Measurements from ENCODE around the gene RFC1.
A peak's percentile ranks its signal among the peaks of the same experiment; 100 is the strongest.
"Not testable (repeated sequence)": the region's sequence is repeated elsewhere in the genome, so short reads cannot be mapped to it uniquely, and the experiment has no call there.

Gene RFC1, protein sequence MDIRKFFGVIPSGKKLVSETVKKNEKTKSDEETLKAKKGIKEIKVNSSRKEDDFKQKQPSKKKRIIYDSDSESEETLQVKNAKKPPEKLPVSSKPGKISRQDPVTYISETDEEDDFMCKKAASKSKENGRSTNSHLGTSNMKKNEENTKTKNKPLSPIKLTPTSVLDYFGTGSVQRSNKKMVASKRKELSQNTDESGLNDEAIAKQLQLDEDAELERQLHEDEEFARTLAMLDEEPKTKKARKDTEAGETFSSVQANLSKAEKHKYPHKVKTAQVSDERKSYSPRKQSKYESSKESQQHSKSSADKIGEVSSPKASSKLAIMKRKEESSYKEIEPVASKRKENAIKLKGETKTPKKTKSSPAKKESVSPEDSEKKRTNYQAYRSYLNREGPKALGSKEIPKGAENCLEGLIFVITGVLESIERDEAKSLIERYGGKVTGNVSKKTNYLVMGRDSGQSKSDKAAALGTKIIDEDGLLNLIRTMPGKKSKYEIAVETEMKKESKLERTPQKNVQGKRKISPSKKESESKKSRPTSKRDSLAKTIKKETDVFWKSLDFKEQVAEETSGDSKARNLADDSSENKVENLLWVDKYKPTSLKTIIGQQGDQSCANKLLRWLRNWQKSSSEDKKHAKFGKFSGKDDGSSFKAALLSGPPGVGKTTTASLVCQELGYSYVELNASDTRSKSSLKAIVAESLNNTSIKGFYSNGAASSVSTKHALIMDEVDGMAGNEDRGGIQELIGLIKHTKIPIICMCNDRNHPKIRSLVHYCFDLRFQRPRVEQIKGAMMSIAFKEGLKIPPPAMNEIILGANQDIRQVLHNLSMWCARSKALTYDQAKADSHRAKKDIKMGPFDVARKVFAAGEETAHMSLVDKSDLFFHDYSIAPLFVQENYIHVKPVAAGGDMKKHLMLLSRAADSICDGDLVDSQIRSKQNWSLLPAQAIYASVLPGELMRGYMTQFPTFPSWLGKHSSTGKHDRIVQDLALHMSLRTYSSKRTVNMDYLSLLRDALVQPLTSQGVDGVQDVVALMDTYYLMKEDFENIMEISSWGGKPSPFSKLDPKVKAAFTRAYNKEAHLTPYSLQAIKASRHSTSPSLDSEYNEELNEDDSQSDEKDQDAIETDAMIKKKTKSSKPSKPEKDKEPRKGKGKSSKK

DNA sequence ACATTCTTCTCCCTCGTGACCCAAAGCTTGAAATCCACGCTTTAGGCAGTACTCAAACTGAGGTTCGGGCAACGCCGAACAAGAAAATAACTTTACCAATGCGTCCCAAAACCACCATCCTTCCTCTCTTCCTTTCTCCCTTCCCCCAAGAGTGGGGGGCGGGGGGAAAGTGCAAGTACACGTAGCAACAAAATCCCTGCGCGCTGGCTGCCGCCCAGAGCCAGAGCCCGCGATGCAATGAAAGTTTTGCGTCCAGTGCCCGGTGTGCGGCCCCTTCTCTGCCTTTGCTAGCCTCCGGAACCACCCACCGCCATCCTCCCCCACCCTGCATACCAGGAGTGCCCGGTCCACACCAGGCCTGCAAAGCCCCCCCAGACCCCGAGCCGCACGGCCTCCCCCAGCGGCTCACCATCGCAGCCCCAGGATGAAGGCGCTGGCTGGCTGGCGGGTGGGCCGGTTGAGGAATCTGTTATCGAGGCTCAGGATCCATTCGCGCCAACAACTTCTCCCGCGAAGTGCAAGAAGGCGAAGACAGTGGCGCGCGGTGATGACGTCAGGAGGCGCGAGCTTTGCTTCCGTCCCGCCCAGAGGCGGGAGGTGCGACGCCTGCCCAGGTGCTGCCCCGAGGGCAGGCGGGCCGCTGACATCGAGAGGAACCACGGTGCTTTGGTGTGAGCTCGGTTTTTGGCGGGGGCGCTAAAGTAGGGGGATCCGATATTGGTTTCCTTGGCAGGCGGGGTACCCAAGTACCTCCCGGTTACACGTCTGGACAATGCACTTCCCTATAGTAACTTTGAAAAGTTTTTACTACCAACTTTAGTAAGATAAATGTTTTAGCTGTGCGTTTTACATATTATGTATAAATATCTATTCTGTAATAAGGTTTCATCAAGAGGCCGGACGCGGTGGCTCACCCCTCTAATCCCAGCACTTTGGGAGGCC, at the start of gene RFC1:
TSS of gene RFC1 (minus strand) at position 533 of the 942 bp plus-strand sequence. CDS start at position 412, 121 bp downstream.
- DNase-seq (ENCODE audit: low read depth in 2 of 2, low spot score in 1 of 2) = peak; percentile 89 to 97

DNA sequence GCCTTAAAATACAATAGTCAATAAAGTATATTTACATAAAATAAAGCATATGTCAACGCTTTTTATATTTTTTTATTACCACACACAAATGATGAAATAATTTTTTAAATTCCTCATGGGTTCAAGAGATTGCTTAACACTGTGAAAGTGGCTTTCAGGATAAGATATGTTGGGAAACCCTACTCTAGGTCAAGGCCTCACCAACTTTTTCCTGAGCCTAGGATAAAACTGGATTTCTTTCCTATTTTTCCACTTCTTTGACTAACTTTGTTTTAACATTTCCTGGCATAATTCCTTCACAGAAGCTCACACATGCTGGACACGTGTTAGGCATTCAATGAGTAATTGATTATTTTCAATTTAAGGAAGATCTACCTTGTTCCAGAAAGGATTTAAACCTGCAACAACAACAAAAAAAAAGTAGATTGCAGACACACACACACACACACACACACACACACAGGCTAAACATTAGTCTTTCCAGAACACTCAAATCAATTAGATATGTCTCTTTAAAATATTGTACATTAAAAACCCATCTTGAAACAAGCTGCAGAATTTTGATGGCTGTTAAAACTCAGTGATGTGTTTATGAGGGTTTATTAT, 49.6 kb upstream of the RFC1 start:
- no peak for DNase-seq (ENCODE audit: low read depth in 2 of 2, low spot score in 1 of 2)

DNA sequence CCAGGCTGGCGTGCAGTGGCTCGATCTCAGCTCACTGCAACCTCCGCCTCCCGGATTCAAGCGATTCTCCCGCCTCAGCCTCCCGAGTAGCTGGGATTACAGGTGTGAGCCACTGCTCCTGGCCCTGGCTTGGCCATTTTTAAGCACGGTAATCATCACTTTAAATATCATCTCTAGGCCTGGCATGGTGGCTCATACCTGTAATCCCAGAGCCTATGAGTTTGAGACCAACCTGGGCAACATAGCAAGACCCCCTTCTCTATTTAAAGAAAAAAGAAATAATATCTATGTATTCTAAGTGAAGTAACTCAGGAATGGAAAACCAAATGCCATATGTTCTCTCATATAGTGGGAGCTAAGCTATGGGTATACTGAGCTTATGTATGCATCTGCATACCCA, 45.4 kb upstream of the RFC1 start:
- DNase-seq (ENCODE audit: low read depth in 2 of 2, low spot score in 1 of 2) = not testable (repeated sequence)

DNA sequence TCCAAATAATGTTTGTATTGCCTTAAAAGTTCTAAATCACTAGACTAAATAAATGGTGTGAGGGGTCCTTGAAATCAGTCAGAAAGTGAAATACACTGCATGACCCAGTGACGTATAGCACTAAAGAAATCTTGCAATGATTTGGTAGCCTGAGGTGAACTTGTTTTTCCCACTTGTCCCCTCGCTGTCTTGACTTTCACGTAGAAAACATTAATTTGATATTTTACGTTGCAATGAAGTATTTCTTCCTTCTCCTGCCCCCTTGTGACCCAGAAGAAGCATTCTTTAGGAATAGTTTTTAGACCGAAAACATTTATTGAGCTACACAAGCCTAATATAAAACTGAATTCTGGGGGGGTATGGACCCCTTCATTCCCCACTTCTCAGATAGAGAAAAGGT, 44.3 kb upstream of the RFC1 start:
- no peak for DNase-seq (ENCODE audit: low read depth in 2 of 2, low spot score in 1 of 2)

DNA sequence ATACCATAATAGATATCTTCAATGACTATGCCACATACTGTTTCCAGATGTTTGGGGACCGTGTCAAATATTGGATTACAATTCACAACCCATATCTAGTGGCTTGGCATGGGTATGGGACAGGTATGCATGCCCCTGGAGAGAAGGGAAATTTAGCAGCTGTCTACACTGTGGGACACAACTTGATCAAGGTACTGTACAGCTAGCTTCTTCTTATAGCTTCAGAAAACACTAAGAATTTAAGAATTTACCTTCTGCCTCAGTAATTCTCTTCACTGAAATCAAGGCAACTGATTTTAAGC, 41.4 kb upstream of the RFC1 start:
- DNase-seq (ENCODE audit: low read depth in 2 of 2, low spot score in 1 of 2) = no peak

DNA sequence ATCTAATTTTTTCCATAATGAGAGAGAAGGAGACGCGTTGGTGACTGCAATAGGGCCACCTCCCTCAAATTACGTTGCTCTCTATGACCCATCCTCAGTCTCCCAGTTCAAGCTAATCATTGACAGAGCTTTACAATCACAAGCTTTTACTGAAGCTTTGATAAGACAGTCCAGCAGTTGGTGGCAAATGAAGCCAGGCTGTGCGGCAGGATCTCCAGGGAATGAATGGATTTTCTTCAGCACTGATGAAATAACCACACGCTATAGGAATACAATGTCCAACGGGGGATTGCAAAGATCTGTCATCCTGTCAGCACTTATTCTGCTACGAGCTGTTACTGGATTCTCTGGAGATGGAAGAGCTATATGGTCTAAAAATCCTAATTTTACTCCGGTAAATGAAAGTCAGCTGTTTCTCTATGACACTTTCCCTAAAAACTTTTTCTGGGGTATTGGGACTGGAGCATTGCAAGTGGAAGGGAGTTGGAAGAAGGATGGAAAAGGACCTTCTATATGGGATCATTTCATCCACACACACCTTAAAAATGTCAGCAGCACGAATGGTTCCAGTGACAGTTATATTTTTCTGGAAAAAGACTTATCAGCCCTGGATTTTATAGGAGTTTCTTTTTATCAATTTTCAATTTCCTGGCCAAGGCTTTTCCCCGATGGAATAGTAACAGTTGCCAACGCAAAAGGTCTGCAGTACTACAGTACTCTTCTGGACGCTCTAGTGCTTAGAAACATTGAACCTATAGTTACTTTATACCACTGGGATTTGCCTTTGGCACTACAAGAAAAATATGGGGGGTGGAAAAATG, 40.8 kb upstream of the RFC1 start, which contains the start of gene KLB:
TSS of gene KLB (plus strand) at position 168 of the 821 bp plus-strand sequence. CDS start at position 188, 20 bp downstream.
- no peak for DNase-seq (ENCODE audit: low read depth in 2 of 2, low spot score in 1 of 2)

DNA sequence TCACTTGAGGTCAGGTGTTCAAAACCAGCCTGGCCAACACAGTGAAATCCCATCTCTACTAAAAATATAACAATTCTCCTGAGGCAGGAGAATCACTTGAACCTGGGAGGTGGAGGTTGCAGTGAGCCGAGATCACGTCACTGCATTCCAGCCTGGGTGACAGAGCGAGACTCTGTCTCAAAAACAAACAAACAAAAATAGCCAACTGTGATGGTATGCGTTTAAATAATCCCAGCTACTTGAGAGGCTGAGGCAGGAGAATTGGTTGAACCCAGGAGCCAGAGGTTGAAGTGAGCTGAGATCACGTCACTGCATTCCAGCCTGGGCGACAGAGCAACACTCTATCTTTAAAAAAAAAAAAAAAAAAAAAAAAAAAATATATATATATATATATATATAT, 35.5 kb upstream of the RFC1 start:
- DNase-seq (ENCODE audit: low read depth in 2 of 2, low spot score in 1 of 2) = not testable (repeated sequence)

DNA sequence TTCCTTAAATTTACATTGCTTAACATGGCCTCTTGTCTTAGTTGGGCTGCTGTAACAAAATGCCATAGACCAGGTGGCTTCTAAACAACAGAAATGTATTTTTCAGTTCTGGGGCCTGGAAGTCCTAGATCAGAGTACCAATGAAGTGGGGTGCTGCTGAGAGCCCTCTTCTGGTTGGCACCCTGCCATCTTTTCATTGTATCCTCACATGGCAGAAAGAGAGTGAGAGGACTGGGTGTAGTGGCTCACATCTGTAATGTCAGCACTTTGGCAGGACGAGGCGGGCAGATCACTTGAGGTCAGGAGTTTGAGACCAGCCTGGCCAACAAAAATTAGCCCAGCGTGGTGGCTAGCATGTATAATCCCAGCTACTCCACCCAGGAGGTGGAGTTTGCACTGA, 28.5 kb upstream of the RFC1 start:
- no peak for DNase-seq (ENCODE audit: low read depth in 2 of 2, low spot score in 1 of 2)

DNA sequence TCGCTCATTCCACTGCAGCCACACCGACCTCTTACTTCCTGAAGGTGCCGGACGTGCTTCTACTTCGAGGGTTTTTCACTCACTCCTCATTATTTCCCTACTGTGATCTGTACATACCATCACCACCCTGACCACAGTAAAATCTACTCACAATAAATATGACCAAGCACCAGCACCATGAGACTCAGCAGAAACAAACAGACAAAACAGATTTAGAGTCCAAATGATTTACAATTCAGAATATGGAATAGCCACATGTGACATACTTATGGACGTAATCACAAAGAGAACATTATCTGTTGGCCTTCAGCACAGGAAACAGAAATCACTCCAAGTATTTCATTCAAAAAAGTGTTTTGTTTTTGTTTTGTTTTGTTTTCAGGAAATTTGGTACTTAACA, 24.4 kb upstream of the RFC1 start:
- DNase-seq (ENCODE audit: low read depth in 2 of 2, low spot score in 1 of 2) = no peak

DNA sequence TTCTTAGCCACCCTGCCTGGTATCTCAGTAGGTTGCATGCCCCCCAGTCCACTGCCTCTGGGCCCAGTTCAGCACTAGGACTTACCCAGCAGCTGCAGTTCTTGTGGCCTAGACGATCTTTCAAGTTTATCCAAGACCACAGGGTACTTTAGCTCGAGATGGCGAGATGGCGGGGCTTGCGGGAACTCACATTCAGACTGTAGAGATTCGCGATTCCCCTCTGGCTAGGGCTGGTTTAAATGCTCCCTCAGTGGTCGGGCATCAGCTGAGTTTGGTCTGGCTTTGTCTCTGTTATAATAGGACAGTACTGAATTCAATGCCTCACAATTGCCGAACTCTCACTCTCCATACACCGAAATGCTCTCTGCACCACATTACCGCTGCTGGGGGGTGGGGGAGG, 18.4 kb upstream of the RFC1 start:
- no peak for DNase-seq (ENCODE audit: low read depth in 2 of 2, low spot score in 1 of 2)

DNA sequence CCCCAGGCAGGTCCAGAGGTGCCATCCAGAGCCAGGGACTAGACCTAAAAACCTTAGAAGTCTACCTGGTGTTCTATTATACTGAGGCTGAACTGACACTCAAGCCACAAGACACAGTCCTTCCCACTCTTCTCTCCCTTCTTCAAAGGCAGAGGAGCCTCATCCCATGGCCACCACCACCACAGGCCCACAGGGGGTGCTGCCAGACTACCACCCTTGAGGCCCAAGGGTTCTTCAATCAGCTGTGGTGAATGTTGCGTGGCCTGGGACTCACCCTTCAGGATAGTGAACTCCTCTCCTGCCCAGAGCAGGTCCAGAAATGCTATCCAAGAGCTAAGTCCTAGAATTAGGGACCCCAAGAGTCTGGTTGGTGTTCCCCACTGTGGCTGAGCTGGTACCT, 17.5 kb upstream of the RFC1 start:
- DNase-seq (ENCODE audit: low read depth in 2 of 2, low spot score in 1 of 2) = no peak

DNA sequence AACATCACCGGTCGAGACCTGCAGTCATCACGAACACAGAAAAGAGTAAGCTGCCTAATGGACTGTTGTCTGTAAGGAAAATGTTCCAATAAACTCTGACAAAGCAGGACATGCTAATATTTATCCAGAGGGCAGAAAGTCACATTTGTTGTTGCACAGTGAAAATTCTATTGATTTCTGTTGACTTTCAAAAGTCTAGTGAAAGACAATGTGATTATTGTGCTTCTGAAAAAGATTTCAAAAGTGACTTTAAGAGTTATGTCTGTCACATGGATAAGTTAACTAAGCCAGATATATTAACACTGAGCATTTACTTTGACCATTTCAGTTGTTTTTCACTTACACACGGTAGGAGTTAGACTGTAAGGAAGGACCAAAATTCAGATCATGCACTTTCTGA, 9.3 kb upstream of the RFC1 start:
- no peak for DNase-seq (ENCODE audit: low read depth in 2 of 2, low spot score in 1 of 2)

DNA sequence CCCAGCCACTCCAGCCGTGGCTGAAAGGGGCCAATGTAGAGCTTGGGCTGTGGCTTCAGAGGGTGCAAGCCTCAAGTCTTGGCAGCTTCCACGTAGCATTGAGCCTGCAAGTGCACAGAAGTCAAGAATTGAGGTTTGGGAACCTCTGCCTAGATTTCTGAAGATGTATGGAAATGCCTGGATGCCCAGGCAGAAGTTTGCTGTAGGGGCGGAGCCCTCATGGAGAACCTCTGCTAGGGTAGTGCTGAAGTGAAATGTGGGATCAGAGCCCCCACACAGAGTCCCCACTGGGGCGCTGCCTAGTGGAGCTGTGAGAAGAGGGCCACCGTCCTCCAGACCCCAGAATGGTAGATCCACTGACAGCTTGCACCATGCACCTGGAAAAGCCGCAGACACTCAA, 5.0 kb upstream of the RFC1 start:
- not testable (repeated sequence) for DNase-seq (ENCODE audit: low read depth in 2 of 2, low spot score in 1 of 2)

DNA sequence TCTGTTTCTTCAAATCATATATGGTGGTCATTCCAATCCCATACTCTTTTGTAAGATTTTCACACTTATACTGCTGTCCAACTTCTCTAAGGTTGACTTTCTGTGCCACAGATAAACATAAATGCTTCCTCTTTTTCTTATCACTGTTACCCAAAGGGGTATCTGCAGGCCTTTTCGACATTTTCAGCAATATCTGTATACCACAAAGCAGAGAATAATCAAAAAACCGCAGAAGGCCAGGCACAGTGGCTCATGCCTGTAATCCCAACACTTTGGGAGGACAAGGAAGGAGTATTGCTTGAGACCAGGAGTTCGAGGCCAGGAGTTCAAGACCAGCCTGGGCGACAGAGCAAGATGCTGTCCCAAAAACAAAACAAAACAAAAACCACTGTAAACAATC, 3.1 kb upstream of the RFC1 start:
- DNase-seq (ENCODE audit: low read depth in 2 of 2, low spot score in 1 of 2) = no peak

DNA sequence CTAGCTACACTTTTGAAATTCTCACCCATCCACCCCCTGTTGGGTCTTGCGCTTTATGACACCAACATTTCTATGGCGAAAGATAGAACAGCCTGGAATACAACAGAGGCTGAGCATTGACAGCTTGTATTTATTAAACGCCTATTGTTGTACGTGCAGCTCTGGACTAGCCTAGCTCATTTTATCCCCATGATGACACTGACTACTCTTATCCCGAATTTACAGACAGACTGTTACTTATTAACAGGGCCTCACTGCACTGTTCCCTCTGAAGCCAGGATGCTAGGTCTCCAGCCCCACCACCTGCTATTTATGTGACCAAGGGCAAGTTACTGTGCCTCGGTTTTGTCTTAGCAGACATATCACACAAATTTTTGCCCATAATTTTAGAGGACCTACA, 1.0 kb upstream of the RFC1 start:
- DNase-seq (ENCODE audit: low read depth in 2 of 2, low spot score in 1 of 2) = no peak

DNA sequence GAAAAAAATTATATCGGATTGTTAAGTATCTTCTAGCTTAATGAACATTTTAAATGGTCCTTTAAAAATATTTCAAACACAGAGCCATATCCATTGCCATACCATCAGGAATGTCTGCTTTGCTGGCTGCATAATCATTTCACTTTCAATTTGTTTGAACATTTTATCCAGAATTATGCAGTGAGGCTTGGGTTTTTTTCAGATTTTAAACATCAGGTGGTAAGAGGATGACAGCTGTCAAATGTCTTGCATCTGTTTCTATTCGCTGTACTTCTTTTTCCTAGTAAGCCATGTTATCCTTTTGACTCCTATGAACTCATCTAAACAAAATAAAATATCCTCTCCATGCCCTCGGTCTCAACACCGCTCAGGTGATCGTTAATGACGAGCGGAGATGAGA, 802 bp downstream of the RFC1 start:
- no peak for DNase-seq (ENCODE audit: low read depth in 2 of 2, low spot score in 1 of 2)

DNA sequence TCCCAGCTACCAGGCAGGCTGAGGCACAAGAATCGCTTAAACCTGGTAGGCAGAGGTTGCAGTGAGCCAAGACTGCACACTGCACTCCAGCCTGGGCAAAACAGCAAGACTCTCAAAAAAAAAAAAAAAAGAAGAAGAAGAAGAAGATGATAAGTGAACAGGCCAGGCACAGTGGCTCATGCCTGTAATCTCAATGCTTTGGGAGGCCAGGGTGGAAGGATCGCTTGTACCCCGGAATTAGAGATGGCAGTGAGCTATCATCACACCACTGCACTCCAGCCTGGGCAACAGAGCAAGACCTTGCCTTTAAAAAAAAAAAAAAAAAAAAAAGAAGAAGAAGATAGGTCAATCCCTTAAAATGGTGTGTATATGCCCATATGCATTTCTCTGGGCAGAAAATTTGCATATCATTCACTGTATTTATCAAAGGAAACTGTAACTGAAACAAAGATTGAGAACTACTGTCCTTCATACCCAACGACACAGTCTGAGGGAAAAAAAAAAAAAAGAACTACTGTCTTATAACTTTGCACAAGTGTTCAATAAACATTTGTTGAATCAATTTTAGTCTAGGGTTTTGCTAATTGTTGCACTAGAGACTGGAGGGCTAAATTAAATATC, 2.3 kb downstream of the RFC1 start:
- no peak for DNase-seq (ENCODE audit: low read depth in 2 of 2, low spot score in 1 of 2)

DNA sequence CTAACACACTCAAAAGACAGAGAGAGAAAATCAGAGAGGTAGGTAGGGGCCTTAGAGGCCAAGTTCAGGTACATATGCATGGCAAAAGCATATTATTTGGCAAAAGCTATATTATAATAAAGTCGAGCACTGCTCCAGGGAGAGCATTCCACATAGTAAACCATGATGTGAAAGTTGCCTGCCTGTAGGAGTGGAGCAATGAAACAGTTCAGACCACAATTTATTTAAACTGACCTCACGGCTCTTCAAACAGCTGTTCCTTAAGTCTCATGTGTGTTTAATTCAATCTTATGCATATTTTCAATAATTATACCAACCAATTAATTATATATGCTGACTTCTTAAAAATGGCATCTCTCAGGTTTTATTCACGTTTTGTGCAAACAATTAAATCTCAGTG, 3.3 kb downstream of the RFC1 start:
- DNase-seq (ENCODE audit: low read depth in 2 of 2, low spot score in 1 of 2) = no peak

DNA sequence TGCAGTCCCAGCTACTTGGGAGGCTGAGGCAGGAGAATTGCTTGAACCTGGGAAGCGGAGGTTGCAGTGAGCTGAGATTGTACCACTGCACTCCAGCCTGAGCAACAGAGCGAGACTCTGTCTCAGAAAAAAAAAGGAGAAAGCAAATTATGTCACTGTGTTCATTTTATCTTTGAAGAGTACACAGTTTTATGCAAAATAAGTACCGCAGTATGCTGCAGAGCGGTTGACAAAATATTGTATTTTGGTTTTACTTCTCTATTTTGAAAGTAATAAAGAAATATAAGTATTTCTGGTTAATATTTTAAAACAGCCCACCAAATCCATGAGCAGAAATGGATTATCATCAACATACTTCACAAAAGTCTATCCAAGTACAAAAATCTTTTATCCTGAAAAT, 5.6 kb downstream of the RFC1 start:
- not testable (repeated sequence) for DNase-seq (ENCODE audit: low read depth in 2 of 2, low spot score in 1 of 2)

Data from stimulated activated CD8-positive, alpha-beta memory T cell treated with anti-CD3 and anti-CD28 coated beads, Interleukin-4, amount 100 ng/mL, for 1 hour (primary cell).